Measurements from ENCODE around the gene ITPA.
"Not testable (repeated sequence)": the region's sequence is repeated elsewhere in the genome, so short reads cannot be mapped to it uniquely, and the experiment has no call there.

DNA sequence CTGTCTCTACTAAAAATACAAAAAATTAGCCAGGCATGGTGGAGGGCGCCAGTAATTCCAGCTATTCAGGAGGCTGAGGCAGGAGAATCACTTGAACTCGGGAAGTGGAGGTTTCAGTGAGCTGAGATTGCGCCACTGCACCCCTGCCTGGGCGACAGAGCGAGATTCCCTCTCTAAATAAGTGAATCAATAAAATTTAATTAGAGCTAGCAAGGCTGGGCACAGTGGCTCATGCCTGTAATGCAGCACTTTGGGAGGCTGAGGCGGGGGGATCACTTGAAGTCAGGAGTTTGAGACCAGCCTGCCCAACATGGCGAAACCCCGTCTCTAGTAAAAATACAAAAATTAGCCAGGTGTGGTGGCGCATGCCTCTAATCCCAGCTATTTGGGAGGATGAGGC lies 21.4 kb upstream of the ITPA start:
- TF ChIP-seq, protein P1, sequence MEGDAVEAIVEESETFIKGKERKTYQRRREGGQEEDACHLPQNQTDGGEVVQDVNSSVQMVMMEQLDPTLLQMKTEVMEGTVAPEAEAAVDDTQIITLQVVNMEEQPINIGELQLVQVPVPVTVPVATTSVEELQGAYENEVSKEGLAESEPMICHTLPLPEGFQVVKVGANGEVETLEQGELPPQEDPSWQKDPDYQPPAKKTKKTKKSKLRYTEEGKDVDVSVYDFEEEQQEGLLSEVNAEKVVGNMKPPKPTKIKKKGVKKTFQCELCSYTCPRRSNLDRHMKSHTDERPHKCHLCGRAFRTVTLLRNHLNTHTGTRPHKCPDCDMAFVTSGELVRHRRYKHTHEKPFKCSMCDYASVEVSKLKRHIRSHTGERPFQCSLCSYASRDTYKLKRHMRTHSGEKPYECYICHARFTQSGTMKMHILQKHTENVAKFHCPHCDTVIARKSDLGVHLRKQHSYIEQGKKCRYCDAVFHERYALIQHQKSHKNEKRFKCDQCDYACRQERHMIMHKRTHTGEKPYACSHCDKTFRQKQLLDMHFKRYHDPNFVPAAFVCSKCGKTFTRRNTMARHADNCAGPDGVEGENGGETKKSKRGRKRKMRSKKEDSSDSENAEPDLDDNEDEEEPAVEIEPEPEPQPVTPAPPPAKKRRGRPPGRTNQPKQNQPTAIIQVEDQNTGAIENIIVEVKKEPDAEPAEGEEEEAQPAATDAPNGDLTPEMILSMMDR (IDR thresholded peaks at IDR 0.05): not testable (repeated sequence)
- TF ChIP-seq, protein P2, sequence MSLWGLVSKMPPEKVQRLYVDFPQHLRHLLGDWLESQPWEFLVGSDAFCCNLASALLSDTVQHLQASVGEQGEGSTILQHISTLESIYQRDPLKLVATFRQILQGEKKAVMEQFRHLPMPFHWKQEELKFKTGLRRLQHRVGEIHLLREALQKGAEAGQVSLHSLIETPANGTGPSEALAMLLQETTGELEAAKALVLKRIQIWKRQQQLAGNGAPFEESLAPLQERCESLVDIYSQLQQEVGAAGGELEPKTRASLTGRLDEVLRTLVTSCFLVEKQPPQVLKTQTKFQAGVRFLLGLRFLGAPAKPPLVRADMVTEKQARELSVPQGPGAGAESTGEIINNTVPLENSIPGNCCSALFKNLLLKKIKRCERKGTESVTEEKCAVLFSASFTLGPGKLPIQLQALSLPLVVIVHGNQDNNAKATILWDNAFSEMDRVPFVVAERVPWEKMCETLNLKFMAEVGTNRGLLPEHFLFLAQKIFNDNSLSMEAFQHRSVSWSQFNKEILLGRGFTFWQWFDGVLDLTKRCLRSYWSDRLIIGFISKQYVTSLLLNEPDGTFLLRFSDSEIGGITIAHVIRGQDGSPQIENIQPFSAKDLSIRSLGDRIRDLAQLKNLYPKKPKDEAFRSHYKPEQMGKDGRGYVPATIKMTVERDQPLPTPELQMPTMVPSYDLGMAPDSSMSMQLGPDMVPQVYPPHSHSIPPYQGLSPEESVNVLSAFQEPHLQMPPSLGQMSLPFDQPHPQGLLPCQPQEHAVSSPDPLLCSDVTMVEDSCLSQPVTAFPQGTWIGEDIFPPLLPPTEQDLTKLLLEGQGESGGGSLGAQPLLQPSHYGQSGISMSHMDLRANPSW (CRISPR knock-in tag; conservative IDR thresholded peaks at IDR 0.05; ENCODE audit: low read depth): not testable (repeated sequence)
- TF ChIP-seq NR1H2 (CRISPR knock-in tag; IDR thresholded peaks at IDR 0.05): not testable (repeated sequence)
